GM21423 (cell line): ENCODE results near the gene PRR14L.
"Not testable (repeated sequence)": the region's sequence is repeated elsewhere in the genome, so short reads cannot be mapped to it uniquely, and the experiment has no call there.

Source experiments
- ATAC-seq: cut with Tn5 transposase; IDR thresholded peaks from one replicate; pipeline ENCODE4 v1.9.1; 2021; ENCODE audit warnings: mild to moderate bottlenecking, moderate library complexity; ENCODE audit not compliant: unreplicated experiment

The PRR14L gene

DNA sequence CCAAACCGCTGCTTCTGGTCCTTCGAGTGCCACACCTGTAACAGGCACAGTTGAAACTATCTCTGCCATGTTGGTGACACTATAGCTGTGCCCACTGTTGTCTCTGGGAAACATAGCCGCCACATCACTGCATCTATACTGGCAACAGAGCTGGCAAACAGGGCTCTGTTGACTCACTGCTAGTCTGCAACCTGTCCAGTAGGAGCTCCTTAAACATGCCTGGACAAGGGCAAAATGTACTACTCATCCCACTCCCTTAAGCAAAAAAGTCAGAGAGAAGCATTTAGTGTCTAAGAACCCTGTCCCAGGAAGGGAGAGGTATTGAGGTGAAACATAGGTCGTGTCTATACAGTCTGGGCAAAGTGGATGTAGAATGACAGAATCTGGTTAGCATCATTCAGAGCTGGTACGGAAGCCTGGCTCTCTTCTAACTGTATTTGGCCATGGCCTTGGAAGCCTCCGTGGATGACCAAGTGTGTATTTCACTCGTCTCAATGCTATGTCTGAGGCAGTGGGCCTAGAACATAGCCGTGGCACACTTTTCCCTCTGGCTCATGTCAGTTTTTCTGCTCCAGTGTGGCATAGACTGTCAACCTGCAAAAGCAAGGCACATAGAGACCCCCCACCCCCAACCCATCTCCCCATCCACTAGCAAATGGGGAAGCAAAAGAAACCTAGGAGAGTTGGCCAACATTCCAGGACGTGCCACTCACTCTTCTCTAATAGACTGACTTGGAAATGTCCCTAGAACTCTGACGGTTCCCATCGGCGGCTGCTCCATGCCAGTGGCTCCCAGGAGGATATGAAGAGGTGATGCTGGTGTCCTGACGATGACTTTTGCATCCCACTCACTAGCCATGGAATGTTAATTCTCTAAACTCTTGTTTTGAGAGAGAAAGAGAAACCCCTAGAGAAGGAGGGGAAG lies 66.5 kb downstream of the PRR14L start:
- ATAC-seq: no peak

DNA sequence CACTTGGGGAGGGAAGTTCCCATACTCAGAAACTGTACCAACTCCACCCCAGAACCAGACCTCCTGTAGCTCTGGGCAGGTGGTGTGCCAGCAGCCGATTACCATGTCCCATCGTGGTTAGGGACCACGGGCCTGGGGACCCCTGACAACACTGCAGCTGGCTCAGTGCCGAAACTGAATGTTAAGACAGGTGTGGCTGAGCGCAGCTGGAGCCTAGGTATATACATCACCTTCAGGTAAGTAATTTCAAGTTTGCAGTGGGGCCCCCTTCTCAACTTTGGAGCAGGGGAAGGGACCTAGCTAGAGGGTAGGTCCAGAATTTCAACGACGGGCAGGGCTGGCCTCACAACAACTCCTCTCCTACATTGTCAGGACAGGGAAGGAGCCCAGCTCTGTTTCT lies 67.2 kb downstream of the PRR14L start:
- ATAC-seq: no peak

GRCh38 chr22:31681349-31682345 lies 68.3 kb downstream of the PRR14L start:
- ATAC-seq: no peak

- no peak for ATAC-seq
These were observed 69.0 kb downstream of the PRR14L start for GRCh38 chr22:31680861-31681341.

GRCh38 chr22:31678748-31679147 lies 71.2 kb downstream of the PRR14L start:
- ATAC-seq: no peak

- ATAC-seq: peak; percentile 96
These were observed 73.2 kb downstream of the PRR14L start for GRCh38 chr22:31676700-31677099.

GRCh38 chr22:31674219-31674618 lies 75.7 kb downstream of the PRR14L start:
- ATAC-seq: not testable (repeated sequence)

GRCh38 chr22:31668849-31669248 lies 81.1 kb downstream of the PRR14L start:
- not testable (repeated sequence) for ATAC-seq

DNA sequence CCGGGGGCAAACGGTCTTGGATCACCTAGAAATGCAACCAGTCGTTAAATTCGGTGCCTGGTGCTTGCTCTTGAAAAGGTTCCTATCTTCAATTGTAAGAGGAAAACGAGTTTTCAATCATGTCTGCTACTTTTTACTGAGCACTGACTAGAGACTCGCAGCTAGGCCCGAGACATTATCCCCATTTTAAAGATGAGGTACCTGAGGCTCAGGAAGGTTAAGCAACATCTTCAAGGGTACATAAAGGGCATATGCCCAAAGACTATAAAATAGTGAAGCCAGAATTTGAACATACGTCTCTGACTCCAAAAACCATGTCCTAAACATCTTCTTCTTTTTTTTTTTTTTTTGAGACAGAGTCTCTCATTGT lies 87.3 kb downstream of the PRR14L start:
- no peak for ATAC-seq

DNA sequence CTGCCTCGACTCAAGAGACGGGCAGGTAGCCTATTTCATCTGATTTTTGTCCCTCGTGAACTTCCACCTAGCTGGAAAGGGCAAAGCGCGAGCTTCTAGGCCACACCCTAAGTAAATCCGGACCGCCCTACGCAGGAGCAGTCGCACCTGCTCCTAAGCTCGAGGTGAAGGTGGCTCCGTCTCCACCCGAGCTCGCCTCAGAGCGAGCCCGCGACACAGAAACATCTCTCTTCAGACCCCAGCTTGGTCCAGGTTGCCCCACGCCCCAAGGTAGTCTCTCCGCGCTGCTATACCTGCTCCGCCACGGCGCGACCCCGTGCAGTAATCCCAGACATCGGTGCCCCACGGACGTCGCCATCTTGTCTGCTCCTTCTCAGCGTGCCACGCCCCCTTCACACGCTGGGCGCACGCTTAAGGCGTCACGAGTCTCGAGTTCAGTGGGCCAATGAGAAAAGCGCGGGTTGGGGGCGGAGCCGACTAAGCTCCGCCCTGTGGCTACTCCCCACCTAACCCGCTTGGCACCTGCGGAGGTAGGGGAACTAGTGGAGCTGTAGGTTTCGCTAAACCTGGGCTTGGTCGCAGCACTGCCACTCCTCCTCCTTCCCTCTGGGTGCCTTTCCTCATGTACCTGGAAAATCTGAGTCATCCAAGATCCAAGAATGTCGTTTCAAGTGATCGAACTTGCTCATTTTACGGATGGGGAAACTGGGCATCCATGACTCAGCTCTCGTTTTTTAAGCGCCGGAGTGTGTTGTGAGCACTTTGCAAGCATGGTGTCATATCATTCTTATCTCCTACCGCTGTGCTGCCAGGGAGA lies 87.9 kb downstream of the PRR14L start, which contains the start of gene PISD:
Gene PISD (minus strand): TSS at position 365 of the 817 bp plus-strand sequence. CDS start 7 bp downstream, at position 358.
- peak; percentile 87 for ATAC-seq

GRCh38 chr22:31660860-31661341 lies 89.0 kb downstream of the PRR14L start:
- not testable (repeated sequence) for ATAC-seq

GRCh38 chr22:31659246-31659645 lies 90.7 kb downstream of the PRR14L start:
- ATAC-seq: no peak

- no peak for ATAC-seq
These were observed 95.5 kb downstream of the PRR14L start for GRCh38 chr22:31654408-31654807.

DNA sequence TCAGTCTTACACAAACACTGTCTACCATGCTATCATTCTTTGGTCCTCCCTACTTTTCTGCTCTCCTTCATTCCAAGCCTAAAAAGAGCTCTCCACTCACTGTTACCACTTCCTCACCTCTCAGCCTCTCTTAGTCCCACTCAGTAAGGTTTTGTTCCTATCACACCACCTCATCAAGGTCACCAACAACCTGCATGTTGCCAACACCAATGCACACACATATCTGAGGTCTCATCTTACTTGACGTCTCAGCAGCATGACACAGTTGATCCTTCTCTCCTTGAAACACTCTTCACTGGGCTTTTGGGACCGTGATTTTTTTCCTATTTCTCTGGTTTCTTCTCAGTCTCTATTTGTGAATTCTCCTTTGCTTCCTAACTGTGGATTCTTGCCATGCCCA lies 96.0 kb downstream of the PRR14L start:
- ATAC-seq: no peak

GRCh38 chr22:31652911-31653684 lies 96.8 kb downstream of the PRR14L start:
- no peak for ATAC-seq

DNA sequence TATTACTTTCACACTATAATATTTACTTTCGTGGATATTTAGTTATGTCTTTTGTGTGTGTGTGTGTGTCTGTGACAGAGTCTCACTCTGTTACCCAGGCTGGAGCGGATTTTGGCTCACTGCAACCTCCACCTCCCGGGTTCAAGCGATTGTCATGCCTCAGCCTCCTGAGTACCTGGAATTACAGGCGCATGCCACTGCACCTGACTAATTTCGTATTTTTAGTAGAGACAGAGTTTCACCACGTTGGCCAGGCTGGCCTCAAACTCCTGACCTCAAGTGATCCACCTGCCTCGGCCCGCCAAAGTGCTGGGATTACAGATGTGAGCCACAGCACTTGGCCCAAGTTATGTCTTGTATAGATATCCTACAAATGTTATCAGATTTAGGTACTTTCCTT lies 97.8 kb downstream of the PRR14L start:
- ATAC-seq: no peak

DNA sequence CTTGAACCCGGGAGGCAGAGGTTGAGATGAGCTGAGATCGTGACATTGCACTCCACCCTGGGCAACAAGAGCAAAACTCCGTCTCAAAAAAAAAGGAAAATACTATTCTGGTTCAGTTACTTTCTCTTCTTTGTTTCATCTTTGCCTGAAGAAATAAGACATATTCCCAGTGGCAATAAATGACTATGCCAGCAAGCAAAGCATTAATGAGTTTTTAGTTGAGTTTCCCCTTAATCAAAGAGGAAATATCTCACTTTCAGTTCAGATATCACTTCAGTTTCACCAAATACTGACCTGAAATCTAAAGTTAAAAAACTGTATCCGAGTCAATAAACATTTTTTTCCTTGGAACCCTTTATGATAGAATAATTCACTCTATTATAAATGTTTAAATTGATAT lies 98.3 kb downstream of the PRR14L start:
- no peak for ATAC-seq

DNA sequence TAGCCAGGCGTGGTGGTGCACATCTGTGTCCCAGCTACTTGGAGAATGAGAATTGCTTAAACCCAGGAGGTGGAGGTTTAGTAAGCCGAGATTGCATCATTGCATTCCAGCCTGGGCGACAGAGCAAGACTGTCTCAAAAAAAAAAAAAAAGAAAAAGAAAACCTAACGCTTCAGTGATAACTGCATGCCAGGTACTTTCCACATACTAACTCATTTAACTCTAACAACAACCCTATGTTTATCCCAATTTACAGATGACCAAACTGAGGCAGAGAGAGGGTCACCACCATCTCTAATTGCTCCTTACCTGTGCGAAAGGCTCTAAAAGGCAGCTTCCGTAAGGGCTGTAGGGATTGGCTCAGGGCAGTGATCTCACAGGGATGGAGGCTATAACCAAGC lies 99.5 kb downstream of the PRR14L start:
- no peak for ATAC-seq

DNA sequence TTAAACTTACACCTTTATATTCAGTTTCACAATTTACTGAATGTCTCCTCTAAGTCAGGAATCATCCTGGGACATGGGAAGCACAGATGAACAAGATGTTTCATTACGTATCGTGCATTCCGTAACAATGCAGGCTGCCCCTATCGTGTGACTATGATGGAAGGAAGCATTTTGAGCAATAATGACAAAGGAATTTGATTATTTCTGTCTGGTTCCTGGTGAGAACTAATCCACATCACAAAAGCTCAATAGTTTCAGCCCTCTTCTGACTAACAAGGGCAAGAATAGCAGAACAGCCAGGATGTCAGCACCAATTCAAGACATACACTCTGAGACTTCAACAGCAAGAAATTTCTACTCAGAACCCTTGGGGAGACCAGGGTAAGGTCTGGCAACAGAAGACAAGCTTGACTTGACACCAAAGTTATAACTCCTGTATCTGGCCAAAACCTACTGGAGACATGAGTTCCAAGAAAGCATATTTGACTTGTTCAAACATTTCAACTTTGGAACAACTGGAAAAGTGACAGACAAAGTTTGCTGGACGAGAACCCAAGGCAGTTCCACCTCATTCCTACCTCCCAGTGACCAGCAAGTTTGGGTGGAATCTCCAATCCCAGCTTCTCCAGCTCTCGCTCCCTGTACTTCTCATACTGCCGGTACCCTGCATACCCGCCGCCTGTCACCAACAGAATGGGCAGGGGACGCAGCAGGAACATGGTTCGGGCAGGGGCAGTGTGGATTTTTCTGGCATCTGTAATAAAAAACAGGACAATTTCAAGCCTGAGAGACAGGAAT lies 102.2 kb downstream of the PRR14L start:
- ATAC-seq: no peak
